K562 (cell line): ENCODE data around the gene IGLL1.

Source experiments
- CREM ChIP-seq: IDR thresholded peaks from 2 replicates; pipeline ENCODE4 v1.6.1; 2014; ENCODE audit warnings: antibody characterized with exemption, low read depth
- TF ChIP-seq, protein P1 (sequence below), 3 experiments: IDR thresholded peaks in 2 of 3; conservative IDR thresholded peaks in 1 of 3; 2 replicates each; pipeline ENCODE4 v1.5.1; 2011 to 2012; ENCODE audit warnings: low read length in 3 of 3, mild to moderate bottlenecking in 3 of 3, control low read depth in 2 of 3, improper control_type of control experiment in 1 of 3, inconsistent platforms in 1 of 3, low read depth in 1 of 3, mixed read lengths in 1 of 3, moderate library complexity in 1 of 3; ENCODE audit not compliant: insufficient read depth in 2 of 3

GRCh38 chr22:23580576-23581259 lies 628 bp upstream of the IGLL1 start:
- TF ChIP-seq, protein P1, sequence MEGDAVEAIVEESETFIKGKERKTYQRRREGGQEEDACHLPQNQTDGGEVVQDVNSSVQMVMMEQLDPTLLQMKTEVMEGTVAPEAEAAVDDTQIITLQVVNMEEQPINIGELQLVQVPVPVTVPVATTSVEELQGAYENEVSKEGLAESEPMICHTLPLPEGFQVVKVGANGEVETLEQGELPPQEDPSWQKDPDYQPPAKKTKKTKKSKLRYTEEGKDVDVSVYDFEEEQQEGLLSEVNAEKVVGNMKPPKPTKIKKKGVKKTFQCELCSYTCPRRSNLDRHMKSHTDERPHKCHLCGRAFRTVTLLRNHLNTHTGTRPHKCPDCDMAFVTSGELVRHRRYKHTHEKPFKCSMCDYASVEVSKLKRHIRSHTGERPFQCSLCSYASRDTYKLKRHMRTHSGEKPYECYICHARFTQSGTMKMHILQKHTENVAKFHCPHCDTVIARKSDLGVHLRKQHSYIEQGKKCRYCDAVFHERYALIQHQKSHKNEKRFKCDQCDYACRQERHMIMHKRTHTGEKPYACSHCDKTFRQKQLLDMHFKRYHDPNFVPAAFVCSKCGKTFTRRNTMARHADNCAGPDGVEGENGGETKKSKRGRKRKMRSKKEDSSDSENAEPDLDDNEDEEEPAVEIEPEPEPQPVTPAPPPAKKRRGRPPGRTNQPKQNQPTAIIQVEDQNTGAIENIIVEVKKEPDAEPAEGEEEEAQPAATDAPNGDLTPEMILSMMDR (IDR thresholded peaks at IDR 0.05 in 2 of 3, conservative IDR thresholded peaks at IDR 0.05 in 1 of 3; ENCODE audit: insufficient read depth in 2 of 3, low read depth in 1 of 3, low read length in 3 of 3): no peak
- no peak for TF ChIP-seq CREM
